Measurements from ENCODE around the gene KMT2E. TPM values are rescaled to one million over a fixed set of nuclear protein-coding genes. Genes with fewer than 3 reads are reported as not detected.
A peak's percentile ranks its signal among the peaks of the same experiment; 100 is the strongest.

The KMT2E gene
- total RNA-seq, 1 experiment from 2014 or later = 38.2 TPM

DNA sequence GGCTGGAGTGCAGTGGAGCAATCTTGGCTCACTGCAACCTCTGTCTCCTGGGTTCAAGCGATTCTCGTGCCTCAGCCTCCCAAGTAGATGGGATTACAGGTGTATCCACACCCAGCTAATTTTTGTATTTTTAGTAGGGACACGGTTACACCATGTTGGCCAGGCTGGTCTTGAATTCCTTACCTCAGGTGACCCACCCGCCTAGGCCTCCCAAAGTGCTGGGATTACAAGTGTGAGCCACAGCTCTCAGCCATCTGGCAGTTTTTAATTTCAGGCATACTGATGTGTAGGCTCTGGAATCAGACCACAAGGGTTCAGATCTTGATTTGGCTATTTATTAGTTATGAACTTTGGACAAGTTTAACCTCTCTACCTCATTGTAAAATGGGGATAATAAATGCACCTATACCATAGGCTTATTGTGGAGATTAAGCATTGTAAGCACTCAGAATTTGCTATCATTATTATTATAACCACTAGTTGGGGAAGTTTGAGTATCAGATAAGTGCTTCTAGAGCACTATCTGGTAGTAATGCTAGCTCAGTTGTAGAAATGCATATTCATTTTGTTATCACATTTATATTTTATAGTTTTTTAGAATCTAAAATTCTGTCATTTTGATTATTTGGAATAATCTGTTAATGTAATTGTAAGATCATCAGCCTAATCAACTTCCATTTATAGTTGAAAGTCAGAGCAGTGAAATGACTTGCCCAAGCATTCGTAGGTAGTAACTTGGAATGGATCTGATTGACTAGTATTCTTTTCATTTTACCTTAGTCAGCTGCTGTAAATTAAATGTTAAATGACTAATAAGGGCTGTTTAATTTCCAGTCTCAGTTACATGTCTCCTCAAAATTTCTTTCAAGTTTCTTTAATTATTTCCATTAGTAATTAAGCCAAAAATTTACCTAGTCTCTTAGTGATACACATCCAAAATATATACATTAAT, 22.5 kb downstream of the KMT2E start:
- Mint-ChIP-seq H3K27me3 (ENCODE audit: low read depth) (no peaks in the 10 kb centered on the region), H3K36me3 (ENCODE audit: insufficient read depth in 1 of 3, low read depth in 3 of 3) (peaks cover 2 to 14% (median 9%) of the 10 kb centered on the region in 3 experiments; a peak in 6 of 7 replicates), H3K27ac (peak overlapping the region in 1 of 3 experiments; percentile 90; a peak in 1 of 7 replicates), H3K4me1 (peaks cover 7 to 15% of the 10 kb centered on the region in 2 experiments; a peak in 3 of 4 replicates), H3K9me3 (no peaks in the 10 kb centered on the region), H3K4me3 (no peak overlapping the region)
- Histone ChIP-seq H4K8ac (replicated peaks; ENCODE audit: insufficient read length, low read depth, low read length) (no peak overlapping the region), H3K56ac (ENCODE audit: insufficient read length, low read depth, low read length) (no peak overlapping the region), H2BK20ac (ENCODE audit: low read depth, low read length, poor library complexity, severe bottlenecking) (no peak overlapping the region), H3K4me2 (ENCODE audit: insufficient read depth, insufficient read length, low read length) (no peak overlapping the region), H2BK5ac (ENCODE audit: insufficient read length, low read length) (no peak overlapping the region), H2BK12ac (ENCODE audit: insufficient read length, low read depth, low read length) (no peak overlapping the region), H2AK5ac (ENCODE audit: insufficient read length, low read length) (no peak overlapping the region), H3K9me3 (ENCODE audit: control insufficient read depth, low read depth, low read length) (no peaks in the 10 kb centered on the region), H3K23me2 (ENCODE audit: insufficient read length, low read depth, low read length, poor library complexity, severe bottlenecking) (no peaks in the 10 kb centered on the region), H3K18ac (ENCODE audit: insufficient read length, low read depth, low read length) (no peak overlapping the region), H3K79me2 (ENCODE audit: insufficient read depth, low read length) (peaks cover 23% of the 10 kb centered on the region; the same call in 1 of the 2 replicates), H3T11ph (ENCODE audit: low read length) (no peak overlapping the region), H3K27me3 (ENCODE audit: insufficient read depth, low read length) (no peaks in the 10 kb centered on the region), H4K91ac (ENCODE audit: insufficient read length, low read depth, low read length) (no peak overlapping the region), H2AFZ (ENCODE audit: low read length) (no peak overlapping the region), H4K5ac (ENCODE audit: insufficient read length, low read depth, low read length) (no peak overlapping the region), H3K4me1 (ENCODE audit: insufficient read depth, low read length) (no peaks in the 10 kb centered on the region; the same call in 1 of the 2 replicates), H3K14ac (ENCODE audit: insufficient read depth, low read length) (no peak overlapping the region), H2BK15ac (ENCODE audit: low read depth, low read length) (no peak overlapping the region), H3K23ac (ENCODE audit: insufficient read length, low read depth, low read length) (no peak overlapping the region), H4K20me1 (ENCODE audit: control insufficient read depth, insufficient read depth, insufficient read length) (no peaks in the 10 kb centered on the region), H3K4ac (ENCODE audit: low read depth, low read length) (no peak overlapping the region), H3K9ac (ENCODE audit: extremely low read depth, insufficient read length, low read length) (no peak overlapping the region), H3K27ac (ENCODE audit: insufficient read length, low read depth, low read length) (no peak overlapping the region), H3K79me1 (ENCODE audit: insufficient read depth, low read depth, low read length, poor library complexity, severe bottlenecking) (peaks cover 6% of the 10 kb centered on the region), H2BK120ac (ENCODE audit: low read depth, low read length, poor library complexity, severe bottlenecking) (no peak overlapping the region)
- TF ChIP-seq, protein P1, sequence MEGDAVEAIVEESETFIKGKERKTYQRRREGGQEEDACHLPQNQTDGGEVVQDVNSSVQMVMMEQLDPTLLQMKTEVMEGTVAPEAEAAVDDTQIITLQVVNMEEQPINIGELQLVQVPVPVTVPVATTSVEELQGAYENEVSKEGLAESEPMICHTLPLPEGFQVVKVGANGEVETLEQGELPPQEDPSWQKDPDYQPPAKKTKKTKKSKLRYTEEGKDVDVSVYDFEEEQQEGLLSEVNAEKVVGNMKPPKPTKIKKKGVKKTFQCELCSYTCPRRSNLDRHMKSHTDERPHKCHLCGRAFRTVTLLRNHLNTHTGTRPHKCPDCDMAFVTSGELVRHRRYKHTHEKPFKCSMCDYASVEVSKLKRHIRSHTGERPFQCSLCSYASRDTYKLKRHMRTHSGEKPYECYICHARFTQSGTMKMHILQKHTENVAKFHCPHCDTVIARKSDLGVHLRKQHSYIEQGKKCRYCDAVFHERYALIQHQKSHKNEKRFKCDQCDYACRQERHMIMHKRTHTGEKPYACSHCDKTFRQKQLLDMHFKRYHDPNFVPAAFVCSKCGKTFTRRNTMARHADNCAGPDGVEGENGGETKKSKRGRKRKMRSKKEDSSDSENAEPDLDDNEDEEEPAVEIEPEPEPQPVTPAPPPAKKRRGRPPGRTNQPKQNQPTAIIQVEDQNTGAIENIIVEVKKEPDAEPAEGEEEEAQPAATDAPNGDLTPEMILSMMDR (conservative IDR thresholded peaks at IDR 0.05) = no peak
- WGBS (ENCODE audit: extremely low coverage, insufficient read length, low lambda C conversion rate) = no CpG with 5 or more reads among the region's 5 CpGs
- no peak for DNase-seq
